H9 (cell line): Measurements from ENCODE around the gene YJU2. TPM values are rescaled to one million over a fixed set of nuclear protein-coding genes. Genes with fewer than 3 reads are reported as not detected.

Source experiments
- DNase-seq: peaks from one replicate; pipeline ENCODE4 v3.0.0-alpha.2; 2017
- H2AFZ ChIP-seq: one replicate; pipeline ENCODE4 v1.6.1; 2013; ENCODE audit warnings: mild to moderate bottlenecking, low read length, control low read depth, moderate library complexity
- H2AK5ac ChIP-seq: 2 replicates; pipeline ENCODE4 v1.6.1; 2013; ENCODE audit warnings: low read length, control low read depth, mixed read lengths; ENCODE audit not compliant: insufficient read length
- H2BK120ac ChIP-seq: one replicate; pipeline ENCODE4 v1.6.1; 2013; ENCODE audit warnings: low read depth, mild to moderate bottlenecking, low read length, control low read depth, inconsistent platforms; ENCODE audit not compliant: poor library complexity, severe bottlenecking
- H2BK12ac ChIP-seq: 2 replicates; pipeline ENCODE4 v1.6.1; 2013; ENCODE audit warnings: low read length, control low read depth, mixed read lengths, low read depth; ENCODE audit not compliant: insufficient read length
- H2BK15ac ChIP-seq: 2 replicates; pipeline ENCODE4 v1.6.1; 2013; ENCODE audit warnings: low read depth, low read length, control low read depth
- H2BK20ac ChIP-seq: one replicate; pipeline ENCODE4 v1.6.1; 2013; ENCODE audit warnings: low read depth, mild to moderate bottlenecking, low read length, control low read depth, inconsistent platforms; ENCODE audit not compliant: poor library complexity, severe bottlenecking
- H2BK5ac ChIP-seq: 2 replicates; pipeline ENCODE4 v1.6.1; 2013; ENCODE audit warnings: low read length, control low read depth, mixed read lengths; ENCODE audit not compliant: insufficient read length
- H3K14ac ChIP-seq: 2 replicates; pipeline ENCODE4 v1.6.1; 2013; ENCODE audit warnings: low read length, control low read depth; ENCODE audit not compliant: insufficient read depth
- H3K18ac ChIP-seq: 2 replicates; pipeline ENCODE4 v1.6.1; 2013; ENCODE audit warnings: low read depth, mild to moderate bottlenecking, mixed read lengths, low read length, control low read depth; ENCODE audit not compliant: insufficient read length
- H3K23ac ChIP-seq: 2 replicates; pipeline ENCODE4 v1.6.1; 2013; ENCODE audit warnings: low read length, control low read depth, mixed read lengths, low read depth; ENCODE audit not compliant: insufficient read length
- H3K23me2 ChIP-seq: 2 replicates; pipeline ENCODE4 v1.6.1; 2013; ENCODE audit warnings: low read depth, mild to moderate bottlenecking, mixed read lengths, low read length, control low read depth; ENCODE audit not compliant: insufficient read length, poor library complexity, severe bottlenecking
- H3K27ac ChIP-seq: 2 replicates; pipeline ENCODE4 v1.5.1; 2013; ENCODE audit warnings: low read length, control low read depth, mixed read lengths, low read depth; ENCODE audit not compliant: insufficient read length
- H3K27me3 ChIP-seq: 2 replicates; pipeline ENCODE4 v1.6.1; 2013; ENCODE audit warnings: low read length, control low read depth, inconsistent platforms; ENCODE audit not compliant: insufficient read depth
- H3K4ac ChIP-seq: 2 replicates; pipeline ENCODE4 v1.6.1; 2013; ENCODE audit warnings: low read depth, mild to moderate bottlenecking, control low read depth, inconsistent platforms, low read length, moderate library complexity
- H3K4me1 ChIP-seq: 2 replicates; pipeline ENCODE4 v1.6.1; 2013; ENCODE audit warnings: low read length, control low read depth, inconsistent platforms; ENCODE audit not compliant: insufficient read depth
- H3K4me2 ChIP-seq: 2 replicates; pipeline ENCODE4 v1.6.1; 2013; ENCODE audit warnings: low read length, control low read depth, mixed read lengths; ENCODE audit not compliant: insufficient read length, insufficient read depth
- H3K56ac ChIP-seq: 2 replicates; pipeline ENCODE4 v1.6.1; 2013; ENCODE audit warnings: low read depth, mild to moderate bottlenecking, mixed read lengths, low read length, control low read depth; ENCODE audit not compliant: insufficient read length
- H3K79me1 ChIP-seq: 2 replicates; pipeline ENCODE4 v1.6.1; 2013; ENCODE audit warnings: low read depth, mild to moderate bottlenecking, moderate library complexity, low read length, control low read depth, inconsistent platforms; ENCODE audit not compliant: insufficient read depth, poor library complexity, severe bottlenecking
- H3K79me2 ChIP-seq: 2 replicates; pipeline ENCODE4 v1.6.1; 2013; ENCODE audit warnings: low read length, control low read depth, inconsistent platforms; ENCODE audit not compliant: insufficient read depth
- H3K9ac ChIP-seq: 2 replicates; pipeline ENCODE4 v1.6.1; 2013; ENCODE audit warnings: low read length, control low read depth, mixed read lengths; ENCODE audit not compliant: insufficient read length; ENCODE audit errors: extremely low read depth
- H3K9me3 ChIP-seq: one replicate; pipeline ENCODE4 v1.6.1; 2013; ENCODE audit warnings: low read depth, low read length, inconsistent platforms; ENCODE audit not compliant: control insufficient read depth
- H3T11ph ChIP-seq: one replicate; pipeline ENCODE4 v1.6.1; 2013; ENCODE audit warnings: mild to moderate bottlenecking, low read length, control low read depth, inconsistent platforms
- H4K20me1 ChIP-seq: one replicate; pipeline ENCODE4 v1.6.1; 2013; ENCODE audit not compliant: control insufficient read depth, insufficient read length, insufficient read depth
- H4K5ac ChIP-seq: 2 replicates; pipeline ENCODE4 v1.6.1; 2013; ENCODE audit warnings: low read depth, mild to moderate bottlenecking, mixed read lengths, low read length, control low read depth; ENCODE audit not compliant: insufficient read length
- H4K8ac ChIP-seq: replicated peaks from 2 replicates; pipeline ENCODE4 v1.6.1; 2013; ENCODE audit warnings: low read length, control low read depth, mixed read lengths, low read depth; ENCODE audit not compliant: insufficient read length
- H4K91ac ChIP-seq: 2 replicates; pipeline ENCODE4 v1.6.1; 2013; ENCODE audit warnings: low read depth, mild to moderate bottlenecking, moderate library complexity, mixed read lengths, low read length, control low read depth; ENCODE audit not compliant: insufficient read length
- H3K27ac Mint-ChIP-seq, 3 experiments: 2 replicates in 2 of 3; 3 replicates in 1 of 3; pipeline ENCODE4 v1.8.0; 2020 to 2021; ENCODE audit warnings: mixed read lengths in 3 of 3, mild to moderate bottlenecking in 1 of 3, moderate library complexity in 1 of 3
- H3K27me3 Mint-ChIP-seq: 2 replicates; pipeline ENCODE4 v1.8.0; 2021; ENCODE audit warnings: low read depth, mild to moderate bottlenecking, moderate library complexity, mixed read lengths
- H3K36me3 Mint-ChIP-seq, 3 experiments: 2 replicates in 2 of 3; 3 replicates in 1 of 3; pipeline ENCODE4 v1.8.0; 2020 to 2021; ENCODE audit warnings: low read depth in 3 of 3, mixed read lengths in 3 of 3; ENCODE audit not compliant: insufficient read depth in 1 of 3
- H3K4me1 Mint-ChIP-seq, 2 experiments: 2 replicates each; pipeline ENCODE4 v1.8.0; 2020; ENCODE audit warnings: mixed read lengths in 2 of 2
- H3K4me3 Mint-ChIP-seq, 2 experiments: 2 replicates in 1 of 2; 3 replicates in 1 of 2; pipeline ENCODE4 v1.8.0; 2020 to 2021; ENCODE audit warnings: mild to moderate bottlenecking in 2 of 2, mixed read lengths in 2 of 2, moderate library complexity in 1 of 2
- H3K9me3 Mint-ChIP-seq, 2 experiments: 2 replicates in 1 of 2; 3 replicates in 1 of 2; pipeline ENCODE4 v1.8.0; 2020; ENCODE audit warnings: mild to moderate bottlenecking in 2 of 2, mixed read lengths in 2 of 2, moderate library complexity in 1 of 2
- CTCF ChIP-seq: fragments of 200-600 bp; sonication (generic); conservative IDR thresholded peaks from 3 replicates; pipeline ENCODE4 v1.8.0; 2021; ENCODE audit warnings: antibody characterized with exemption, mild to moderate bottlenecking
- WGBS: extraction: QIAGEN DNeasy Blood & Tissue Kit; methylation state at CpG from one replicate; pipeline ENCODE4 v1.1.7; 2013; ENCODE audit warnings: missing lambda C conversion rate, low lambda C conversion rate, mixed read lengths; ENCODE audit not compliant: insufficient read length; ENCODE audit errors: extremely low coverage; 5-methylcytosine and 5-hydroxymethylcytosine counted together
- total RNA-seq: library from RNA; stranded (reverse); gene quantifications from 2 replicates; pipeline ENCODE4 v1.2.1, GENCODE V29; 2021

The YJU2 gene
- total RNA-seq, 1 experiment from 2014 or later: 31.0 TPM

- H3K4ac ChIP-seq: no peak overlapping the region
- H3K14ac ChIP-seq: no peak overlapping the region
- no peak overlapping the region for H3K4me3 Mint-ChIP-seq
- H3K18ac ChIP-seq: no peak overlapping the region
- H3K79me2 ChIP-seq: no peaks in the 10 kb centered on the region
- WGBS: no CpG with 5 or more reads among the region's 7 CpGs
- H4K5ac ChIP-seq: no peak overlapping the region
- H3K36me3 Mint-ChIP-seq: peaks cover 52 to 67% (median 61%) of the 10 kb centered on the region in 3 experiments
- no peak overlapping the region for H2BK120ac ChIP-seq
- no peak overlapping the region for H3K23ac ChIP-seq
- no peak overlapping the region for H4K8ac ChIP-seq
- no peak for TF ChIP-seq CTCF
- H3K23me2 ChIP-seq: no peaks in the 10 kb centered on the region
- no peak for DNase-seq
- no peak overlapping the region for H2BK20ac ChIP-seq
- no peak overlapping the region for H2BK12ac ChIP-seq
- no peak overlapping the region for H3K4me2 ChIP-seq
- no peak overlapping the region for H2BK5ac ChIP-seq
- H3K9ac ChIP-seq: no peak overlapping the region
- no peak overlapping the region for H2AK5ac ChIP-seq
- no peaks in the 10 kb centered on the region for H3K9me3 ChIP-seq
- no peaks in the 10 kb centered on the region for H3K4me1 ChIP-seq
- no peaks in the 10 kb centered on the region for H3K27me3 ChIP-seq
- no peak overlapping the region for H3T11ph ChIP-seq
- H4K91ac ChIP-seq: no peak overlapping the region
- H2BK15ac ChIP-seq: no peak overlapping the region
- peaks cover 31% of the 10 kb centered on the region in 2 experiments for H3K9me3 Mint-ChIP-seq
- H4K20me1 ChIP-seq: no peaks in the 10 kb centered on the region
- H3K4me1 Mint-ChIP-seq: no peaks in the 10 kb centered on the region
- H3K79me1 ChIP-seq: no peaks in the 10 kb centered on the region
- no peak overlapping the region for H2AFZ ChIP-seq
- no peak overlapping the region for H3K56ac ChIP-seq
- H3K27me3 Mint-ChIP-seq: no peaks in the 10 kb centered on the region; the same call in none of the 2 replicates
- H3K27ac ChIP-seq: no peak overlapping the region
- no peak overlapping the region for H3K27ac Mint-ChIP-seq
These were observed 71.6 kb downstream of the YJU2 start for GRCh38 chr19:4318460-4318859.

Other genes with a start within 250 kb of the YJU2 start
- gene PIAS4, start 239.3 kb upstream of the YJU2 start, total RNA-seq: 52.0 and 59.4 TPM in 2 replicates
- 22.8 and 24.9 TPM in 2 replicates for gene ZBTB7A, start 180.2 kb upstream of the YJU2 start, total RNA-seq
- gene MAP2K2, start 123.0 kb upstream of the YJU2 start, total RNA-seq: 167 and 169 TPM in 2 replicates
- 0.15 TPM in 1 of 2 replicates, not detected in the other for gene CREB3L3, start 93.4 kb upstream of the YJU2 start, total RNA-seq
- gene SIRT6, start 64.5 kb upstream of the YJU2 start, total RNA-seq: 24.9 and 27.0 TPM in 2 replicates
- 2.4 and 2.8 TPM in 2 replicates for gene ANKRD24, start 64.4 kb upstream of the YJU2 start, total RNA-seq
- 1.2 and 1.4 TPM in 2 replicates for gene EBI3, start 17.6 kb upstream of the YJU2 start, total RNA-seq
- gene SHD, start 32.2 kb downstream of the YJU2 start, total RNA-seq: 2.7 and 4.4 TPM in 2 replicates
- gene TMIGD2, start 55.3 kb downstream of the YJU2 start, total RNA-seq: 0.26 TPM in 1 of 2 replicates, not detected in the other
- 53.6 and 53.9 TPM in 2 replicates for gene FSD1, start 57.5 kb downstream of the YJU2 start, total RNA-seq
- 19.0 and 20.2 TPM in 2 replicates for gene STAP2, start 91.7 kb downstream of the YJU2 start, total RNA-seq
- 37.0 and 38.2 TPM in 2 replicates for gene MPND, start 96.5 kb downstream of the YJU2 start, total RNA-seq
- 85.5 TPM in 2 replicates for gene SH3GL1, start 153.5 kb downstream of the YJU2 start, total RNA-seq
- gene CHAF1A, start 155.6 kb downstream of the YJU2 start, total RNA-seq: 143 and 148 TPM in 2 replicates
- 34.1 and 39.0 TPM in 2 replicates for gene UBXN6, start 210.7 kb downstream of the YJU2 start, total RNA-seq
- 108 and 117 TPM in 2 replicates for gene HDGFL2, start 225.2 kb downstream of the YJU2 start, total RNA-seq